Bronchial smooth muscle cell (primary cell): ENCODE data around the gene NELFB. TPM values are rescaled to one million over a fixed set of nuclear protein-coding genes. Genes with fewer than 3 reads are reported as not detected.

Experiments
- total RNA-seq: library from RNA; depleted of rRNA; stranded (reverse); fragments of >200 nt; gene quantifications from 2 replicates; pipeline ENCODE4 v1.2.1, GENCODE V29; 2014

Gene NELFB
- 39.2 and 49.2 TPM in 2 replicates for total RNA-seq

DNA sequence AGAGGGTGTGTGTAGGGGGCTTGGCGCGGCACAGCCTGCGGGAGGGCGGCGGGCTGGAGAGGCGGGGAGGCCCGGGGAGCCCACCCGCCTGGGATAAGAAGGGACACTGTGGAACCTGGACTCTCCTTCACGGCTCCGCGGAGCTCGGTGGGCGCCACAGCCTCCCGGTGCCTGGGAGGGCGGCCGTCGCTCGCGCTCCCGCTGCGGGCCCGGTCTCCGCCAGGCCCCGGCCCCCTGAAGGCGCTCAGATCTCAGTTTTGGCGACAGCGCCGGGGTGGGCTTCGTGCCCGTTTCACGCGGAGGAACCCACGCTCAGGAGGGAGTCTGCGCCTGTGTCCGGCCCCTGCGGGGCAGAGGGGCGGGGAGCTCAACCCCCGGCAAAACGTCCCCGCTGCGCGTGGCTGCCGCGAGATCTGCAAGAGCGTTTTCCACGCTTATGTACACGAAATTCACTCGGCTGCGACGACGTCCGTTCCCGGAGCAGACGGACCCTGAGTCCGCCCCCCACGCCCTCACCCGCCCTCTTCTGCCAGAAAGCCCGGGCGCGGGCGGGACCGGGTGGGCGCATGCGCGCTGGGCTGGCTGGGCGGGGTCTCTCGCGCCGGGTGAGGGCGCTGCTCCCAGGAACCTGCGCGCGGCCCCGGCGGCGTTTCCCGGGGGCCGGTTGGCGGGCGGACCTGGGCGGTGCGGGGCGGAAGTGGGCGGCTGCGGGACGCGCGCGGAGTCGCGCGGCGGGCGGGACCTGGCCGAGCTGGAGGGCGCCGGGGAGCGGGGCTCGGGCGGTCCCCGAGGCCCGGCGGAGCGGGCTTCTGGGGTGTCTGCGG is at the start of gene NELFB:
NELFB (plus strand) TSS at position 704 of the 824 bp plus-strand sequence.

DNA sequence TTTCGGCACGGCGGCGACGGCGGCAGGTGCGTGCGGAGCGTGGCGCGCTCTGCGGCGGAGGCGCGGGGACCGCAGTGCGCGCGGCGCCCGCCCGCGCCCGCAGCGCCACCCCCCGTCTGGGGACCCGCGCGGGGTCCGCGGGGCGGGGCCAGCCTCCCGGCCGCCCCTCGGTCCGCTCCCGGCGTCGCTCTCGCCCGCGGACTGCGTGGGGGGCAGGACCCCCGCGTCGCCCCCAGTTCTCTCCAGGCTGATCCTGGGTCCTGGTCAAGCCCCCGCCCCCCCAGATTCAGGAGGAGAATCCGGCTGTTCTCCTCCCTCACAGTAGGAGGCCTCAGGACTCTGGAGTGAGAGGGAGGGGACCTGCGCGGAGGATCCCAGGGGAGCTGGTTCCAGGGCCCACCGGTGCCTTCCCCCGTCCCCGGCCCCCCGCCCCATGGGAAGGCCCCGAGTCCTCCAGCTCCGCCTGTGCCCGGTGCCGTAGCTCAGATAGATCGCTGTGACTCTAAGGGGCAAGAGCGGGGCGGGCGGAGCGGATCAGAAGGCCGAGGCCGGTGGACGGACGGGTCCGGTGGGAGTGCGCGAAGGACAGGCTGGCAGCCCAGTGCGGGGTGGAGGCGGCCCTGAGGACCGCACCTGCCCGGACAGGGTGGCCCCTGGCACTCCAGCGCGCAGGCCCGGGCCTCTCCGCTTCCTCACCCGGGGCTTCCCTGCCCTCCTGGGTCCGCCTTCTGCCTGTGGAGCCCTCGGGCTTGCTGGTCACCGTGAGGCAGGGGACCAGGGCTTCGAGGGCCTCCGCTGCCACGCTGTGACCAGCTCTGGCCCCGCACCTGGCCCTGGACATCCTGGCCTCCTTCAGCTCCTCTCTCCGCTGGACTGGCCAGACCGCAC is 32.7 kb upstream of the NELFB start, which contains the start of gene RNF208:
RNF208 (minus strand) TSS at position 51 of the 888 bp plus-strand sequence. CDS start 1,028 bp downstream, outside the sequence.

GRCh38 chr9:137224830-137225694 is 30.1 kb upstream of the NELFB start, which contains the start of gene CYSRT1:
Gene CYSRT1, plus strand, starts transcription at chr9:137225174. Its CDS starts 448 bp downstream, at chr9:137225622.

DNA sequence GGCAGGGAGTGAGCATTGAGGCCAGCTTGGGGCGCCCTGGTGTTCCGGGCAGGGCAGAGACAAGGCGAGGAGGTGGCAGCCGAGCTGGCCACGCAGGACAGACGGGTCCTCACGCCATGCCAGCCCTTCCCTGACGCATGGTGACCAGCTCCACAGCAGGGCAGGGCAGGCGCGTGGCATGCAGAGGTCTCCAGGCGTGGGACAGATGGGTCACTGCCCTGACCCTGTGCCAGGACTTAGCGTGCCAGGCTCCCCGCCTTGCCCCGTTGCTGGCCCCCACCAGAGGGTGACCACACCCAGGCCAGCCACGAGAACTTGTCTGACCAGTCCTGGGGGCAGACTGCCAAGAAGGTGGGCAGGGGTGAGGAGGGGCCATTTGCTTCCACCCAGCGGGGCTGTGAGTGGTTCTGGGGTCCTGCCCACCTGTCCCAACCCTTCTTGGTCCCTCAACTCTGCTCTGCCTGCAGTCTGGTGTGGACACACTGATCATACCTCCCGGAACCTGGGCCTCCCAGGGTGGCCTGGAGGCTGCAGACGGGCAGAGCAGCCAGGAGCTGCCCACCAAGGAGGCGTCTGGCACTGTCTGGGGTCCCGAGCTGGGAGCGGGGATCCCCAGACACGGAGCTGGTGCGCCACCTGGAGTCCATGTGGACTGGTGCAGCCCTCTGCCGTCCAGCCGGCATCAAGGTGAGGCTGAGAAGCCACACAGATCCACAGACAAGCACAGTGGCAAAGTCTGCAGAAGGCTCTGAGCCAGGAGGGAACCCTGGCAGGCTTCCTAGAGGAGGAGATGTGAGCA is 27.9 kb upstream of the NELFB start, which contains the start of gene RNF224:
RNF224 (plus strand) TSS at position 449 of the 799 bp plus-strand sequence. CDS start 834 bp downstream, outside the sequence.

GRCh38 chr9:137230705-137231371 is 24.3 kb upstream of the NELFB start, which contains the start of gene SLC34A3:
Gene SLC34A3, plus strand, starts transcription at chr9:137230901. Its CDS starts 802 bp downstream, at chr9:137231703.

DNA sequence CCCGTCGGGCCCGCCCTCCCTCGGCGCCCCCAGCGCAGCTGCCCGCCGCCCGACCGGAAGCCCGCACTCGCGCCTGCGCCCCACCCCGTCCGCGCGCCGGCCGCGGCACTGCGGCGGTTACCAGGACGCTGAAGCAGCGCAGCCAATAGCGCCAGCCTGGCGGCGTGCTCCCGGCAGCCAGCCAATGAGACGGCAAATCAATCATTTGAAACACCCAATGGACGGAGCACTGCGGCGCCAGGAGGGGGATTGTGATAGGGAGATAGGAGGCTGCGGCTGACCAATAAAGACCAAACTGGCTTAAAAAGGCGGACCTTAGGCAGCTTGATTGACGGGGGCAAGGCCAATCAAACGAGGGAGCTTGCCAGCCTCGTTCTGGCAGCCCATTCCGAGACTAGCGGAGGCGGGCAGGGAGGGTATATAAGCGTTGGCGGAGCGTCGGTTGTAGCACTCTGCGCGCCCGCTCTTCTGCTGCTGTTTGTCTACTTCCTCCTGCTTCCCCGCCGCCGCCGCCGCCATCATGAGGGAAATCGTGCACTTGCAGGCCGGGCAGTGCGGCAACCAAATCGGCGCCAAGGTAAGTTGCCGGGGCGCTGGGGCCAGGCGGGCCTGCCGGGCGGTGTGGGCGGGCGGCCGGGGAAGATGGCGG is 14.2 kb upstream of the NELFB start, which contains the start of gene TUBB4B:
TUBB4B (plus strand) TSS at position 447 of the 649 bp plus-strand sequence; CDS start at position 521, 74 bp downstream.

DNA sequence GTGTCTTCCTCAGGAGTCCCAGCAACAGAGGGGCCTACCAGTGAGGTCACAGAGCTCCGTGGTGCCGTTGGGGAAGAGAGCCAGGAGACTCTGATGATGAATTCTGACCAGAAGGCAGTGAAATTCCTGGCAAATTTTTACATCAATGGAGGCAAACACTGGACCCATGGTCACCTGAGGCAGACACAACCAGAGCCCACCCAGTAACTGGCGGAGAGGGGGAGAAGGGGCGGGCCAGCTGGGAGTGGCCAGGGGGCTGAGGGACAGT is 4.0 kb upstream of the NELFB start, which contains the start of gene STPG3:
STPG3 (plus strand) TSS at position 93 of the 268 bp plus-strand sequence; CDS start at position 94, 1 bp downstream.

DNA sequence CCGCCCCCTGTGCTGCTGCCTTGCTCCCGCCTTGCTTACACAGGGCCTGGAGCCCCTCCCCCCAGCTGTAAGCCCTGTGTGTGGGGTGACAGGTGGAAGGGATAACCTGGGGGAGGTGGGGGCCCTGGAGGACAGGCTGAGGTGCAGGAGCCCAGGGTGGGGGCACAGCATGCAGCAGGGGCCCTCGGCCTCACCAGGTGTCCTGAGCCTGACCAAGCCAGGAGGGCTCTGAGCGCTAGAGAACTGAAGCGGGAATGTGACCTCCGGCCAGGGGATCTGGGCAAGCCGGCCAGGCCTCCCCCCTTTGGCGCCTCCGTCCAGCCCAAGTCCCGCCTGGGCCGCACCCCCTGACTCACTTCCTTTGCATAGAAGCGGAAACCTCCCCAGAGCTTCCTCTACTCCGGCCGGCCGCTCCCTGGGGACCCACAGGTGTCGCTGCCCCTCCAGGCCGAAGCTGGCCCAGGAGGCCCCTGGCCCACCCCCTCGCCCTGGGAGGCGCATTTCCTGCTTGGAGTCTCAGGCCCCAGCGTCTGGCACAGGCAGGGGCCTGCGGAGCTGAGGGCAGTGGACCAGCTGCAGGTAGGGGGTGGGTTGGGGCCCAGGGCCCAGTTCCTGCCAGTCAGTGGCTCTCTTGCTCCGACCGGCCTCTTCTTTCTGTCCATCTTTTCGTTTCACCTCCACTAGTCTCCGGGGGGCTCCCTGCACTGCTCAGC is 22.4 kb downstream of the NELFB start, which contains the start of gene TOR4A:
TOR4A (plus strand) TSS at position 398 of the 713 bp plus-strand sequence. CDS start 964 bp downstream, outside the sequence.

DNA sequence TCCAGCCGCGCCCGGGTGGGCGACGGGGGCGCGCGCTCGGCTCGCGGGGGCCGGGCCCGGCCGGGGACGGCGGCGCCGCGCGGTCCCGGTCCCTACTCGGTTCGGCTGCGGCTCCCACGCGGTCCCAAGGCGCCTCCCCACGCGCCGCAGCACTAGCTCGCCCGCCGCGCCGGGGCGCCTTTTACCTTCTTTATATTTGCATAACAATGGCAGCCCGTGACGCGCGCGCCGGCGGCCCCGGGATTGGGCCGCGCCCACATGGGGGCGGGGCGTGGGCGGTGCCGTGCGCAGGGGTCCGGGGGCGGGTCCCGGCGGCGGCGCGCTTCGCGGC is 47.0 kb downstream of the NELFB start, which contains the start of gene NRARP:
NRARP (minus strand) TSS at position 154 of the 331 bp plus-strand sequence. CDS start 343 bp downstream, outside the sequence.

Other genes with a start within 250 kb of the NELFB start
- gene ABCA2, start 227.1 kb upstream of the NELFB start, total RNA-seq: 14.2 and 23.9 TPM in 2 replicates
- not detected in 2 replicates for gene FUT7, start 223.2 kb upstream of the NELFB start, total RNA-seq
- gene NPDC1, start 209.2 kb upstream of the NELFB start, total RNA-seq: 11.5 and 13.1 TPM in 2 replicates
- under 0.01 TPM in 1 of 2 replicates, not detected in the other for gene ENTPD2, start 201.3 kb upstream of the NELFB start, total RNA-seq
- 0.26 and 0.47 TPM in 2 replicates for gene SAPCD2, start 184.8 kb upstream of the NELFB start, total RNA-seq
- 16.2 and 18.1 TPM in 2 replicates for gene UAP1L1, start 177.8 kb upstream of the NELFB start, total RNA-seq
- gene MAN1B1, start 168.3 kb upstream of the NELFB start, total RNA-seq: 73.7 and 76.9 TPM in 2 replicates
- gene DPP7, start 140.6 kb upstream of the NELFB start, total RNA-seq: 67.8 and 115 TPM in 2 replicates
- under 0.01 TPM in 1 of 2 replicates, not detected in the other for gene GRIN1, start 116.2 kb upstream of the NELFB start, total RNA-seq
- gene LRRC26, start 85.3 kb upstream of the NELFB start, total RNA-seq: not detected in 2 replicates
- gene TMEM210, start 83.3 kb upstream of the NELFB start, total RNA-seq: not detected in 2 replicates
- 27.1 and 29.3 TPM in 2 replicates for gene ANAPC2, start 66.8 kb upstream of the NELFB start, total RNA-seq
- gene SSNA1, start 66.7 kb upstream of the NELFB start, total RNA-seq: 58.4 and 64.2 TPM in 2 replicates
- gene TPRN, start 54.6 kb upstream of the NELFB start, total RNA-seq: 3.9 and 5.4 TPM in 2 replicates
- gene TMEM203, start 49.7 kb upstream of the NELFB start, total RNA-seq: 26.8 and 30.9 TPM in 2 replicates
- gene NDOR1, start 49.6 kb upstream of the NELFB start, total RNA-seq: 2.2 and 2.3 TPM in 2 replicates
- gene RNF208, start 33.1 kb upstream of the NELFB start, total RNA-seq: 0.09 and 0.16 TPM in 2 replicates
- gene CYSRT1, start 30.2 kb upstream of the NELFB start, total RNA-seq: 0.17 and 0.63 TPM in 2 replicates
- 0.09 TPM in 1 of 2 replicates, not detected in the other for gene RNF224, start 27.8 kb upstream of the NELFB start, total RNA-seq
- gene SLC34A3, start 24.4 kb upstream of the NELFB start, total RNA-seq: not detected in 2 replicates
- gene TUBB4B, start 14.0 kb upstream of the NELFB start, total RNA-seq: 84.7 and 125 TPM in 2 replicates
- gene STPG3, start 4.0 kb upstream of the NELFB start, total RNA-seq: 0.16 TPM in 1 of 2 replicates, not detected in the other
- gene TOR4A, start 22.4 kb downstream of the NELFB start, total RNA-seq: 5.8 and 11.5 TPM in 2 replicates
- gene NRARP, start 46.9 kb downstream of the NELFB start, total RNA-seq: 0.09 and 0.16 TPM in 2 replicates
- 8.0 and 9.5 TPM in 2 replicates for gene EXD3, start 167.8 kb downstream of the NELFB start, total RNA-seq
- 0.26 and 0.95 TPM in 2 replicates for gene NOXA1, start 168.1 kb downstream of the NELFB start, total RNA-seq
- under 0.01 TPM in 1 of 2 replicates, not detected in the other for gene ENTPD8, start 186.0 kb downstream of the NELFB start, total RNA-seq
- gene NSMF, start 204.0 kb downstream of the NELFB start, total RNA-seq: 10.5 and 11.3 TPM in 2 replicates